HG02759 (cell line): Measurements from ENCODE around the gene CAMSAP1.

Experiments used
- ATAC-seq: cut with Tn5 transposase; IDR thresholded peaks from one replicate; pipeline ENCODE4 v1.9.1; 2021; ENCODE audit warnings: mild to moderate bottlenecking, moderate library complexity; ENCODE audit not compliant: unreplicated experiment

Gene CAMSAP1

DNA sequence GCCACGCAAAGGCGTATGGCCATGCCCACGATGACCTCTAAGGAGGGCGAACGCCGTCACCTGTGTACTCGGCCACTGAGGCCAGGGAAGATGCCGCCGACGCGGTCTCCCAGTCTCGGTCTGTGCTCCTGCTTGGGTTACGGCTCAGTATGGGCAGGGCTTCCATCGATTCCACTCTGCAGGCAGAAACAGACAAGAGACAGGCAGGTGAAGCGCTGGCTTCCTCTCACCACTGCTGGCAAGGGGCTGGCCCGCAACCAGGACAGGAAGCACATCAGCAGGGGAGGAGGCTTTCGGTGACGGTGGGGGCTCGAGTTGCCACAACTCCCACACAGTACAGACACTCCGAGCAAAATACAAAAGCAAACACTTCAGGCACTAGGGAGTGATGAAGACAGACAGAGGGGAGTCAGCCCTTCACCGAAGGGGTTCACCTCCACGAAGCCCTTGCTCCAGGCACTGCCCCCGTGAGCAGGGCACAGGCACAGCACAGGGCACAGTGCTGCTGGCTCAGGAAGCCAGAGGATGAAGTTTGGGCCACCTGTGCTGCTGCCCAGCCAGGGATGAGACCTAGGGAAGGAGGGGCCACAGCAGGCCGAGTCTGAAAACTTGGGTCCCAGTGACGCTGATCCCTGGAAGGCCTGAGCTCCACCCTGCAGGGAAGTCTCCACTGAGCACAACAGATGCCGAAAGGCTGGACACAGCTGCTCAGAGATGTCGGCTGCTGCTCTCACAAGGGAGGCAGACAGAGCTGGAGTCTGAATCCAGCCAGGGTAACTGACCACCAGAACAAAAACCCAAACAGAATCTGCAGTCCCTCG, 91.3 kb downstream of the CAMSAP1 start:
- no peak for ATAC-seq

DNA sequence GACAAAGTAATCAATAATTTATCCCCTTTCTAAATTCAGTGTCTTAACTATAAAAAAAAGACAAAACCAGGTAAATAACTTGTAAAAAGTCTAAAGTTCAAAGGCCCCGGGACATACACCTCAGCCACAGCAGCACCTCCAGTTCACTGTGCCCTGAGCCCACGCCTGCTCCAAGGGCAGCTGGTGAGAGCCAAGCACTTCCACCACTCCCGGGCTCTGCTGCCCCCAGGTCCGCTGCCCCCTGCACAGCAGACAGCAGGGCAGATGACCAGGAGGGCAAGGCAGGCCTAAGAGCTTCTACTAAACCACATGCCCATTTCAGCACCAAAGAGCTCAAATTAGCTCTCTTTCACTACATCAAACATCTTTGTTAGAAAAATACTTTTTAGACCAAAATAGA, 91.9 kb downstream of the CAMSAP1 start:
- ATAC-seq = no peak

DNA sequence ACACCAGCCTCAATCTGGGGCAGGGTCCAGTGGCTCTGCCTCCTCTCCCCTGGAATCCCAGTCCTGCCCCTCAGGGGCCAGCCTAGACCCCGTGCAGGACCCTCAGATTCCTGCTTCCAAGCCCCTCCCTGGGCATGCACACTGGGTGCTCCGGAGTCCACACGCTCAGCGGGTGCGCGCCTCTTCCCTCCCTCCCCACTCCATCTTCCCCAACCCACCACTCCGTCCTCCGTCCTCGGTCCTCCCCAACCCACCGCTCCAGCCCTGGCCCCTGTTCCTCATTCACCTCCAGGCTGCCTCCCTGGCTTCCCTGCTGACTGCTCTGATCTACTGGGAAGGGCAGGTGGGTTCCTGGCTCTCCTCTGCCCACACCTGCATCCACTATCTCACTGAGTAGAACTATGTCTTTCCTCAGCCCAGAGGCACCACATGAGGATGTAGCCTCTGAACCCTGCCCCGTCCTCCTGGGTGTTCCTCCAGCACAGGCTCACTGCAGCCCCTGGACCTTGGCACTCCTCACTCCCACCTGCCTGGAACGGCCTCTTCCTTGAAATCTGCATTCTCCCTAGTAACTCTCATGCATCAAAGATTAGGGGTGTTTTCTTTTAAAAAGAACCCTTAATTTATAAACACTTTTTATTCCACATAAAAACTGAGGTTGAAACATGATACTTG, 92.8 kb downstream of the CAMSAP1 start:
- ATAC-seq = no peak

DNA sequence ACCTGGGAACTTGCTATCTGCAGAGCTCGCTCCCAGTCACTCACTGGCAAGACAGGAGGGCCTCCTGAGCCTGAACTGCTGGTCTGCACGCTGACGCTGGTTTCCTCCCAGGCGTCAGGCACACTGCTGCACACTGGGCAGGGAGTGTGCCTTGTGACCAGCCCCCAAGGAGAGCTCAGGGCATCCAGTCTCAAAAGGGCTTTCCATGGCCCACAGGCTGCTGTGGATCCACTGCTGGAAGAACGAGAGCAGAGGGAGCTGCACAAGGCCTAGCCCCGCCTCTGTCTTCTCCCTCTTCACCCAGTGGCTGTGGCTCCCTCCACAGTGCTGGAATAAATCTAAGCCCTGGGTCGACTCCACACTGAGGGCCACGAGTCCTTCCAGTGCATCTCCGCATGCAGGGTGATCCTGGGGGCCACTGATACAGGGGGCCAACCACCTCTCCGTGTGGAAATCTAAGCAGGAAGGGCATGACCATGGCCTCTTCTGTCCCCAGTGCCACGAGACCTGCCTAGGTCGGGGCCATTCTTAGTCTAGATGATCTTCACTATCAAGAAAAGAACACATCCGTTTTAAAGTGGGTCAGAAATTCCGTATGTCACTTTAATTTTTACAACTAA, 93.6 kb downstream of the CAMSAP1 start:
- no peak for ATAC-seq

DNA sequence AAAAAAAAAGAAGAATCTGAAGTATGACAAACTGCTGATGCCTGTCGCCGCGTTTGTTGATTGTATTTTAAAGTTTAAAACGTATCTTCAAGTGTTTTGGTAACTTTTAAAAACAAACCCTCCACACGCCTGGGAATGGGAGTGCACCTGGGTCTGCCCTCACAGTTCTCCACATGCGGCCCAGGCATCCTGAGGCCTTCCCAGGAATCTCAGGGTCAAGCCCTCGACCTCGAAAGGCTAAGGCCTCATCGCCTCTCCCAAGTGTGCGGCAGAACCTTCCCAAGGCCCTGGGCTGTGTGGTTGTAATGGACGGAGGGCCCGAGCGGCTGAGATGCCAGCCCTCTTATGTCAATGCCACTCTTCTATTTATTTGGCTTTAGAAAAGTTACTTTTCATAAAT, 94.4 kb downstream of the CAMSAP1 start:
- no peak for ATAC-seq

DNA sequence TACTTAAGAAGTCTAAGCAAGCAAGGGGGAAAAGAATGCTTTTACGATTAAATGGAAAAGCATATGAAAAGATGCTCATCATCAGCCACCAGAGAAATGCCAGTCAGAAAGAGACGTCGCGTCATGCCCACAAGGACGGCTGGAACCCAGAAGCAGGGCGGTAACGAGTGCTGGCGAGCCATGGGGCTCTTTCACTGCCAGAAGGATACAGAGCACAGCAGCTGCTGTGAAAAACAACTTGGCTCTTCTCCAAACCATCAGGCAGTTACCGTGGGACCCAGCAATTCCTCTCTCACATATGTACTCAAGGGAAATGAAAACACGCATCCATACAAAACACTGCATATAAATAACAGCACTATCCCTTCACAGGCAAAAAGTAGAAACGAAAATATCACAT, 95.5 kb downstream of the CAMSAP1 start:
- ATAC-seq = no peak

DNA sequence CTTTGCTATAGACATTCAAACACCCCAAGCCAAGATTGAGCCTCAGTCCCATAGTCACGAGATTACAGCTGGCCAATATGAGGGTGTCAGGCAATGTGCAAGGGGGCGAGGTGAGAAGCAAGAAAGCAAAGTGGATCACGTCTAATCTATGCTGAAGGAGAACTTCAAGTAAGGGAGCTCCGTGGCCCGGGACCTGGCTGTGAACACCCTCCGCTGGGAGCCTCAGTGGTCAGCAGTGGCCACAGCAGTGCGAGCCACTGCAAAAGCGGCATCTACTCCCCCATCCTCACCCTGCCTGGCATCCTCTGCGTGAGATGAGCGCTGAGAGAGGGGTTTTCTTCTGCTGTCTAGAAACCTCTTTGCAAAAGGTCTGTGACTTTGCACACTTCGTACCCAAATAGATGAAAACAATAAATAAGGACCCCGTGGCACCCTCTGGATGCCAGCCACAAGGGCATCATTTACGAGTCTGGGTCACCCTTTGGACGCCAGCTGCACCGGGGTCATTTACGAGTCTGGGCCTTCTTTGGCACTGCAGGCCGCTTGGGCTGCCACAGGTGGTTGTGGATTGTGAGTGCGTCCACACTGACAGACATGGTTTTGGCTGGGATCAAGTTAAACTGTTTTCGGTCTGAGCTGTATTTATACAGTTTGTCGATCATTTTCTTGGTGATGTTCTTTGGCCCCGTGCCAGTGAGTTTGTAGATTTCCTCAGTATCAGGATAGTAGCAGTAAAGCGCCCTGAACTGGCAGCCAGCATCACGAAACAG, 96.4 kb downstream of the CAMSAP1 start:
- ATAC-seq = no peak

DNA sequence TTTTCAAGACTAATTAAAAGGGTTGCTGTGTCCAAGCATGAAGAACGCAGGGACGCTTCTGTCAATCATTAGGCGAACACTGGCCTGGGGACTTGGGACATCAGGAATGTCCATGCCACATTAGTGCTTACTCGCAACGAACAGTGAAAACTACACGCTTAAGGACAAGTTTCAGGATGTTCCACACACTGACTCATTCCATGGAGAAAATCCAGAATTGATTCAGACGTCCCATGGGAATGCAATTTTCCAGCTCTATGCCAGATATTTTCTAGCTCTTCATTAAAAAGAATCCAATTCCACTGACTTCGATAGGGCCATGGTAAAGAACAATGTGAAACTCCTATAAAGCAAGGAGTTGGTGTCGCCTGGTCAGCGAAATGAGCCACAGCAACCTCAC, 98.2 kb downstream of the CAMSAP1 start:
- ATAC-seq = no peak

DNA sequence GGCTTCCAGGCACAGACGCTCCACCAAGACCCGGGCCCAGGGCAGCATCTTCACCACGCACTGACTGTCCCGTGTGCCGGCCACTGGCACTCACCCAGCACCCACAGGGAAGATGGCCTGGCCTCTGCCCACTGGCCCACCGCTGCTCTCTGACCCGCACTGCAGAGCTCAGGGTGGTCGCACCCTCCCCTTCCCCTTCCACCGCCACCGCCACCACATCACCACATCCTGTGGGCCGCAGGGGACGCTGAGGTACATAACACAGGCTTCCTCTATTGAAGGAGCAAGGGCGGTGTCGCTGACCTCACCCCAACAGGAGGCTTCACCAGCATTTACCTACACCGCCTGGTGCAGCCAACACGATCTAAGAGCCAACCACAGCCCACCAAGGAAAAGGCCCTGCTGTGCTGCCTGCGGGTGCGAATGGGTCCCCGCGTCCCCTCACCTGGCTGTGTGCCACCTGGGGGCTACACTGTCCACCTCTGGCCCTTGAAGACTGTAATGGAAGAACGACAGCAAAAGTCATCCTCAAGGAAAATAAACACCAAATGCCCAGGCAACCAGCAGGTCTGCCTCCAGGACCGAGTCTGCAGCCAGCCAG, 101.8 kb downstream of the CAMSAP1 start:
- no peak for ATAC-seq

DNA sequence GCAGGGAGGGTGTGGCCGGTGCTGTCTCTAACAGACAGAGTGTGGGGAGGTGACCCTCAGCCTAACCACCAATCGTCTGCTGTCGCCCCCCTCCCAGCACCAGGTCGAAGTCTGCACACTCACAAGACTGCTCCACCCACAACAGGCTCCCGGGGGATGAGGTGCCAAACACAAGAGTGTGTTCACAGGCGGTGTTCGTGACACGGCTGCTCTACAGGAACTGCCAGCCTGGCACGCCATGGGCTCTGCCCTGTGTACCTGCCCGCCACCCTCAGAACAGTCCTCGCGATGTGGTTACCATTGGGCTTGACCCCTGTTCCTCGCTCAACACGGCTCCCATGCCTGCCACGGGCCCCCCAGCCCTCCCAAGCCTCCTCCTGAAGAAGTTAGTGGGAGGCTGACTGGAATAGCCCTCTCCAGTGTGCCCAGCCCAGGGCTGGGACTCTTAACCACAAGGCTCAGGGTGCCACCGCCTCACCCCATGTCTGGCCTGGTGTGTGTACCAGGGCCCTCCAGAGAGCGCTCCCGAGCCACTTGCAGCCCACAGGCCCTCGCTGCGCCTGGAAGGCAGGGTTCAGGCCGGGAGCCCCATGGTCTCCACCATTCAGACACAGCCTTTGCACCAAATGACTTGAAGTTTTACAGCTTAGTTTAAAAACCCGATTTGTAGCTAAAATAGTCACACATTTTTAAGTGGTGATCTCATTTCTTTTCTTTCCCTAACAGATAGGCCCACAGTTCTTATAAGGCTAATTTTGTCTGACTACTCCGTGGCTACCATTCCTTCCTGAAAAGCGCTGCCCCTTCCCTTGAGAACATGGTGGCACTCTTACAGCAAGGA, 102.5 kb downstream of the CAMSAP1 start:
- no peak for ATAC-seq

DNA sequence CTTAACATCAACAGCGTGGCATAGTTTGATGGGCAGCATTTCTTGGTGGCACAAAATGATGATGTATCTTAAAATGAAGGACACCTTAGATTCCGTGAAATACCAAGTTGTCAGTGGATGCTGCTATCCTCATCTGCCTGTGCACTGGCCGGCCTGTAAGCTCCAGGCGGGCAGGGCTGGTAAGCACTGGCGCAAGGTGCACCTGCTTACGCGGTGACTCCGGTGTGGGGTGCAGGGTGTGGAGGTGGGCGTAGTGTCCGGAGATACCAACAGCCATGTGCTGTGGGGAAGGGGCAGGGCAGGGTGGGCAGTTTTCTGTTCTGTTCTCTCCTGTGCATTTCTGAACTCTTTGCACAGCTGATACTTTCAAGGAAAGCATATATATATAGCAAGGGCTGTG, 103.9 kb downstream of the CAMSAP1 start:
- no peak for ATAC-seq

DNA sequence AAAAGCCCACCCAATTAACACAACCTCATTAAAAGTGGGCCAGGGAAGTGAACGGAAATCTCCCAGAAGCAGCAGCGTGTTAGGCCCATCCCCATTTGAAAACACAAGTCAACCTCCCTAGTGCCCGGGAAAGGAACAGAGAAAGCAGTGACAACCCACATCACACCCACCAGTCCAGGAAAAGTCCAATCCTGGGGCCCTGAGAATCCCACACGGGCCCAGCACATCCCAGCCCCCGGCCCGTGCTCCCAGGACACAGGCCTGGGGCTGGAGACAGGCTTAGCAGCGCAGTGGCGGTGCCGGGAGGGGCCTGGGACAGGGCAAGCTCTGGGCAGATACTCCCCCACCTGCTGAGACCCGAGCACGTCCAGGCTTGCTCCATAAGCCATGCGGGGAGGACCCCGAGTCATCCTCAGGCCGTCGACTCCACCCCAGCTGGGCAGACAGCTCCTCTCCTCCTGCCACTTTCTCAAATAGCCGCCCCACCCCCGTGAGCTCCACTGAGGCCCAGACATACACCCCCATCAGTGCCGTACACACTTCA, 104.4 kb downstream of the CAMSAP1 start:
- ATAC-seq = no peak

DNA sequence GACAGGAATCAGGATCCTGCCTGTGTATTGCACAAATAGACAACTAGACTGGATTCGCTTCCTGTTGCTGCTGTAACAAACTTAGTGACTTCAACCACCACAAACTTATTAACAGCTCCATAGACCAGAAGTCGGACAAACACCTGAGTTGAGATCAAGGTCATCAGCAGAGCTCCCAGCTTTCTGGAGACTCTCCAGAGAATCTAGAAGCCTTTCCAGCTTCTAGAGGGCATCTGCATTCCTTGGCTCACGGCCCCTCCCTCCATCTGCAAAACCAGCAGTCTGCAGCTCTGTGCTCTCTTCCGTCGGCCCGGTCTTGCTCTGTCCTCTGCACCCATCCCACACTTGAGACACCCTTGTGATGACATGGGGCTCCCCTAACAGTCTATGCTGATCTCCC, 106.3 kb downstream of the CAMSAP1 start:
- ATAC-seq = no peak

DNA sequence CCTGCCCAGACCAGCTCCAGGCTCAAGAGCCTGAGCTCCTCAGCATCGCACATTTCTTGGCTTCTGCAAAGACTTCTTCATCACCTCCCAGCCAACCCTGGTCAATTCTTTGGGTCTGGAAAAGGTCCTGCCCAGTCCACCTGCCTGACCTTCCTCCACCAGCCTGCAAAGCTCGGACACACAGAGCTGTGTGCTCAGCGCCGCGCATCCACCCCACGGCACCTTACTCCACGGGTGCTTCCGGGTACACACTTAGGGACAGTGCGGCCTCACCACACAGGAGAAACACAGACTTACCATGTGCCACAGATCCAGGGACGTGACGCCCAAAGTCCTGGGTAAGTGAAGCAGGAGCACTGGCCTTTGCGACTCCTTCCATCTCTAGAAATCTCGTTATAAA, 108.1 kb downstream of the CAMSAP1 start:
- no peak for ATAC-seq

DNA sequence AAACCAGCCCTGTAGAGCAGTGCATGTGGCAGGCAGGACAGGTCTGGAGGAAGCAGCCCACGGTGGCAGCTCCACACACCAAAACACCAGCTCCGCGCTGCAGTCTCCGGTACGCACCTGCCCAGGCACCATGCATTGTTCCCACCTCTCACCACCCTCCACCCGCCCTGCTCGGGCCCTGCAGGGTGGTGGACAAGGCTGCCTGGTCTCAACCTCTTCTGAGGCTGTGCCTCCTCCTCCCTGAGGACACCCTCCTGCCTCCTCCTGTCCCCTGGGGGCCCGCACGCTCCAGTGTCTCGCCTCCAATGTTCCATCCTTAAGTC, 109.1 kb downstream of the CAMSAP1 start:
- ATAC-seq = no peak

DNA sequence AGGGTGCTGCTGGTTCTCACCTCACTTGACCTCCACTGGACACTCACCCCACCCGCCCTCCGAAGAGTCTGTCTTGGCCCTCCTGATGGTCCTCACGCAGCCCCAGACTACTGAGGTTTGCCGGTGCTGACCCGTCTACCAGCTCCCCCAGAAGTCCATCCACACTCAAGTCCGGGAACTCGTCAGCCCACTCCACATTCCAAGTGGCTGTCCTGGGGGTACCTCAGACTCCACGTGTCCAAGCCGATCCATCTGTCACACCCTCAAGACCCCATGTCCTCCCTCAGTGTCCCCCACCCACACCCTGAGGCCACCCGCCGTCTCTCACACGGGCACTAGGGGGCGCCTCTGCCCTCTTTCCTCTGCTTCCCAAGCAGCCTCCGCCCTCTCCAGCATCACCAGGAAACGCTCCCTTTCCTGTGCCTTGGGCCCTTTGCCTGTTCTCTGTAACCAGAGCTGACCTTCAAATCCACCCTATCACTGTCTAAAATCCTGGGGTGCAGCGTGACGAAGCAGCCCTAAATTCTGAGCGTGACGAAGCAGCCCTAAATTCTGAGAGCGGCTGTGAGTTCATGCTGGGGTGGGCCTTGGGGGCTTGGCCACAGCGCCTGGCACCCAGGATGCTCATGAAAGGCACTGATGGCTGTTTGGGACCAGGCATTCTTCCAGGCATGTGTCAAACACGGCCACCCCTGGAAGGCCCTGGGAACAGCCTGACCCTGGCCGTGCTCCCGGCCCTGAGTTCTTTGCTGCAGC, 109.7 kb downstream of the CAMSAP1 start:
- ATAC-seq = no peak

DNA sequence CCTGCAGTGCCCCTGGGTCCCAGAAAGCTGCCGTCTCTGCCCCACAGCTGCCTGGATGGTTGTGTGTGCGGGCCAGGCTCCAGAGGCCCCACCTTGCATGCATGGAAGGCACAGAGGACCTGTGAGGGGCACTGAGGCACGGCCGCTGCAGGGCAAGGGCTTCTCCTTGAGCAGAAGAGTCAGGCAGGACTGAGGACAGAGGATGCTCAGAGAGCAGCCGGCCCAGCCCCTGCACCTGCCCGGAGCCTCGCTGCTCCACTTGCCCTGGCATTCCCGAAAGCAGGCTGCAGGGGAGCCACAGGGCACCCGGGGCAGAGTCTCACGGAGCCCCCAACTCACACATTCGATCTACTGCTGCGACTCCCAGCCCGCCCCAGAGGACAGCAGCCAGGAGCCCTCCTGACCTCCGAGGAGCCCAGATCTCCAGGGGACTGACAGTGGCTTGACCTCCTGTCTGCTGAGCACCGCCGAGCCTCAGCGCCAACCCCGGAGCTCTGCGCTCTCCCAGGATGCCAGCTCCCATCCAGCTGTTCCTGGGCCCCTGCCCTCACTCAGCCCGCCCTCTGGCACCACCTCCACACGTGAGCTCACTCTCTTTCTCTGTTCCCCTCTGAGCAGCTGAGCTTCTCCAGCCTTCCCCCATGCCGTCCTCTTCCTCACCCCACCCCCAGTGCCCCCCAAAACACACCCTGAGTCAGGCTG, 110.4 kb downstream of the CAMSAP1 start:
- no peak for ATAC-seq

DNA sequence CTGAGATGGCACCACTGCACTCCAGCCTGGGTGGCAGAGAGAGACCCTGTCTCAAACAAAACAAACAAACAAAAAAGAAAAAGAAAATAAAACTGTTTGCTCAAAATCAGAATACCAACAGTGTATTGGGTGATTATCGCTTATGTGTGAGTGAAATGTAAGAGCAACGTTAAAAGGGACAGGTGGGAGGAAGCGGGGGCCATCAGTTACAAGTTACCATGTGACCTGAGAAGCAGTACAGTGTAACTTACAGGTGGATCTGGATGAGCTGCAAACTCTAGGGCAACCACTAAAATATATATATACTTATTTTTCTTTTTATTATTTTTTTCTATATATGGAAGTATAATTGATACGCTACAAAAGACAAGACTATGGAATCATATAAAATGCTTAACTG, 112.0 kb downstream of the CAMSAP1 start:
- no peak for ATAC-seq
